ENCODE measurements around the gene KIF3A.

KIF3A gene

GRCh38 chr5:132749506-132749905 lies 12.2 kb upstream of the KIF3A start:
- no peak for DNase-seq (ENCODE audit: low read depth)
- TF ChIP-seq CTCF (conservative IDR thresholded peaks at IDR 0.05; ENCODE audit: low read length), result no peak
- no peak overlapping the region for H3K4me3 ChIP-seq (ENCODE audit: low read length)

GRCh38 chr5:132748522-132749000 lies 11.2 kb upstream of the KIF3A start:
- no peak for DNase-seq (ENCODE audit: low read depth)
- no peak for TF ChIP-seq CTCF (conservative IDR thresholded peaks at IDR 0.05; ENCODE audit: low read length)
- no peak overlapping the region for H3K4me3 ChIP-seq (ENCODE audit: low read length)

- TF ChIP-seq CTCF (conservative IDR thresholded peaks at IDR 0.05; ENCODE audit: low read length), result no peak
- DNase-seq (ENCODE audit: low read depth), result no peak
- H3K4me3 ChIP-seq (ENCODE audit: low read length), result no peak overlapping the region
Observed at GRCh38 chr5:132747616-132748440, 10.5 kb upstream of the KIF3A start.

GRCh38 chr5:132746954-132747615 lies 9.7 kb upstream of the KIF3A start, which contains the start of gene CCNI2:
TSS of gene CCNI2 (plus strand) at chr5:132747426. CDS start at chr5:132747496, 70 bp downstream.
- H3K4me3 ChIP-seq (ENCODE audit: low read length), result peak within 1 kb of the TSS; percentile 9; the same call in 1 of the 2 replicates
- TF ChIP-seq CTCF (conservative IDR thresholded peaks at IDR 0.05; ENCODE audit: low read length), result peak; percentile 33
- no peak for DNase-seq (ENCODE audit: low read depth)

GRCh38 chr5:132746592-132746953 lies 9.2 kb upstream of the KIF3A start:
- TF ChIP-seq CTCF (conservative IDR thresholded peaks at IDR 0.05; ENCODE audit: low read length), result no peak
- H3K4me3 ChIP-seq (ENCODE audit: low read length), result no peak overlapping the region
- no peak for DNase-seq (ENCODE audit: low read depth)

- no peak for DNase-seq (ENCODE audit: low read depth)
- TF ChIP-seq CTCF (conservative IDR thresholded peaks at IDR 0.05; ENCODE audit: low read length), result no peak
- no peak overlapping the region for H3K4me3 ChIP-seq (ENCODE audit: low read length)
Observed at GRCh38 chr5:132744659-132745058, 7.3 kb upstream of the KIF3A start.

Measured in AG10803 (cell line).